Tibial artery (tissue), 4 donors: ENCODE results near the gene PDLIM5.

Experiments used
- DNase-seq, 2 donors: peaks; one replicate each; pipeline ENCODE4 v3.0.0-alpha.2; 2019
- H3K27ac ChIP-seq, 2 donors: fragments of 200-600 bp; sonication (generic) in 1 of 2; 1 replicate in 1 of 2; 2 replicates in 1 of 2; pipeline ENCODE4 v1.5.1; 2018 to 2019; ENCODE audit warnings: mild to moderate bottlenecking in 1 of 2
- H3K27me3 ChIP-seq, 2 donors: fragments of 200-600 bp; sonication (generic) in 1 of 2; one replicate each; pipeline versions ENCODE4 v1.5.1 to v1.6.0; 2016 to 2019
- H3K36me3 ChIP-seq, 3 donors: fragments of 200-600 bp; sonication (generic) in 2 of 3; one replicate each; pipeline ENCODE4 v1.5.1; 2016 to 2019; ENCODE audit warnings: mild to moderate bottlenecking in 2 of 3
- H3K4me1 ChIP-seq, 4 donors: fragments of 200-600 bp; sonication (generic) in 2 of 4; 1 replicate in 3 of 4; 2 replicates in 1 of 4; pipeline ENCODE4 v1.5.1; 2016 to 2019
- H3K4me3 ChIP-seq, 2 donors: fragments of 200-600 bp; sonication (generic) in 1 of 2; 1 replicate in 1 of 2; 2 replicates in 1 of 2; pipeline ENCODE4 v1.5.1; 2018 to 2019; ENCODE audit warnings: mild to moderate bottlenecking in 2 of 2
- H3K9me3 ChIP-seq, 3 donors: fragments of 200-600 bp; sonication (generic) in 1 of 3; one replicate each; pipeline ENCODE4 v1.5.1; 2016 to 2019
- CTCF ChIP-seq, 2 experiments: fragments of 200-600 bp in 1 of 2; fragments of 450-650 bp in 1 of 2; IDR thresholded peaks; one replicate each; pipeline ENCODE4 v1.5.1; 2017 to 2019; ENCODE audit warnings: antibody characterized with exemption in 2 of 2, mild to moderate bottlenecking in 1 of 2, moderate library complexity in 1 of 2
- intact Hi-C: fragments of 100-400 bp; cut with DNase I; formaldehyde crosslinking; loops from one replicate; pipeline ENCODE4 v1.15.0; 2023; ENCODE audit warnings: low total_unique reads

PDLIM5 gene

GRCh38 chr4:94428884-94429283 is 22.9 kb upstream of the PDLIM5 start:
- no peak for TF ChIP-seq CTCF (IDR thresholded peaks at IDR 0.05)
- H3K36me3 ChIP-seq: no peaks in the 10 kb centered on the region
- intact Hi-C loops: no loop called here

GRCh38 chr4:94430406-94430805 is 21.3 kb upstream of the PDLIM5 start:
- Histone ChIP-seq H3K27ac (no peak overlapping the region), H3K4me3 (no peak overlapping the region), H3K4me1 (peaks cover 0 to 9% (median 0%) of the 10 kb centered on the region in 4 donors), H3K9me3 (peaks cover 0 to 20% (median 8%) of the 10 kb centered on the region in 3 donors), H3K36me3 (no peaks in the 10 kb centered on the region), H3K27me3 (no peaks in the 10 kb centered on the region)
- DNase-seq: no peak
- intact Hi-C loops: no loop called here
- no peak for TF ChIP-seq CTCF (IDR thresholded peaks at IDR 0.05)

More at GRCh38 chr4:94428884-94429283, 22.9 kb upstream of the PDLIM5 start:
- Histone ChIP-seq H3K4me3 (no peak overlapping the region), H3K27me3 (no peaks in the 10 kb centered on the region), H3K9me3 (peaks cover 0 to 20% (median 8%) of the 10 kb centered on the region in 3 donors), H3K27ac (no peak overlapping the region), H3K4me1 (peaks cover 0 to 9% (median 0%) of the 10 kb centered on the region in 4 donors)
- DNase-seq: no peak

- Histone ChIP-seq H3K27ac (no peak overlapping the region), H3K36me3 (no peaks in the 10 kb centered on the region), H3K4me1 (peaks cover 0 to 9% (median 0%) of the 10 kb centered on the region in 4 donors), H3K4me3 (no peak overlapping the region), H3K27me3 (no peaks in the 10 kb centered on the region), H3K9me3 (peaks cover 0 to 11% (median 7%) of the 10 kb centered on the region in 3 donors)
- DNase-seq: no peak
- intact Hi-C loops: no loop called here
- no peak for TF ChIP-seq CTCF (IDR thresholded peaks at IDR 0.05)
These were observed 20.4 kb upstream of the PDLIM5 start for GRCh38 chr4:94431388-94431787.

- TF ChIP-seq CTCF (IDR thresholded peaks at IDR 0.05): no peak
- Histone ChIP-seq H3K4me3 (no peak overlapping the region), H3K27ac (no peak overlapping the region), H3K27me3 (no peaks in the 10 kb centered on the region), H3K9me3 (no peaks in the 10 kb centered on the region), H3K36me3 (no peaks in the 10 kb centered on the region), H3K4me1 (peaks cover 0 to 9% (median 0%) of the 10 kb centered on the region in 4 donors)
- DNase-seq: no peak
- intact Hi-C loops: no loop called here
These were observed 17.2 kb upstream of the PDLIM5 start for GRCh38 chr4:94434505-94434904.

GRCh38 chr4:94435874-94436273 is 15.9 kb upstream of the PDLIM5 start:
- Histone ChIP-seq H3K27me3 (no peaks in the 10 kb centered on the region), H3K4me1 (peaks cover 0 to 9% (median 0%) of the 10 kb centered on the region in 4 donors), H3K9me3 (no peaks in the 10 kb centered on the region), H3K27ac (no peak overlapping the region), H3K4me3 (no peak overlapping the region), H3K36me3 (no peaks in the 10 kb centered on the region)
- intact Hi-C loops: no loop called here
- TF ChIP-seq CTCF (IDR thresholded peaks at IDR 0.05): no peak
- DNase-seq: no peak

GRCh38 chr4:94436512-94436911 is 15.2 kb upstream of the PDLIM5 start:
- Histone ChIP-seq H3K4me3 (no peak overlapping the region), H3K36me3 (no peaks in the 10 kb centered on the region), H3K9me3 (no peaks in the 10 kb centered on the region), H3K27ac (no peak overlapping the region), H3K27me3 (no peaks in the 10 kb centered on the region), H3K4me1 (peaks cover 0 to 15% (median 0%) of the 10 kb centered on the region in 4 donors)
- intact Hi-C loops: no loop called here
- TF ChIP-seq CTCF (IDR thresholded peaks at IDR 0.05): no peak
- no peak for DNase-seq
